Astrocyte (in vitro differentiated cells and primary cell): Measurements from ENCODE around the gene GBX1. TPM values are rescaled to one million over a fixed set of nuclear protein-coding genes. Genes with fewer than 3 reads are reported as not detected.

ENCODE experiments used
- DNase-seq: peaks from one replicate; pipeline ENCODE4 v3.0.0-alpha.2; 2010; ENCODE audit warnings: low read depth
- FAIRE-seq: peaks from 2 replicates; lab custom pipeline; 2011; peaks lifted over from hg19 to GRCh38; lab: Jason Lieb, UNC
- H2AFZ ChIP-seq: 2 replicates; pipeline ENCODE4 v1.6.0; 2012; ENCODE audit warnings: low read depth, low read length, inconsistent platforms
- H3K27ac ChIP-seq: 2 replicates; pipeline ENCODE4 v1.5.1; 2011; ENCODE audit warnings: low read depth, low read length, inconsistent platforms
- H3K27me3 ChIP-seq: 2 replicates; pipeline ENCODE4 v1.6.0; 2011; ENCODE audit warnings: low read length, inconsistent platforms; ENCODE audit not compliant: insufficient read depth
- H3K36me3 ChIP-seq: 2 replicates; pipeline ENCODE4 v1.5.1; 2011; ENCODE audit warnings: low read length, inconsistent platforms; ENCODE audit not compliant: insufficient read depth
- H3K4me1 ChIP-seq: 2 replicates; pipeline ENCODE4 v1.5.1; 2011; ENCODE audit warnings: low read length, inconsistent platforms; ENCODE audit not compliant: insufficient read depth
- H3K4me2 ChIP-seq: 2 replicates; pipeline ENCODE4 v1.6.0; 2012; ENCODE audit warnings: low read length, inconsistent platforms
- H3K4me3 ChIP-seq: 2 replicates; pipeline ENCODE4 v1.5.1; 2011; ENCODE audit warnings: low read depth, mild to moderate bottlenecking, low read length, inconsistent platforms; ENCODE audit not compliant: insufficient read depth
- H3K79me2 ChIP-seq: 2 replicates; pipeline ENCODE4 v1.6.0; 2012; ENCODE audit warnings: mild to moderate bottlenecking, low read length, inconsistent platforms; ENCODE audit not compliant: insufficient read depth
- H3K9ac ChIP-seq: 2 replicates; pipeline ENCODE4 v1.6.0; 2012; ENCODE audit warnings: mild to moderate bottlenecking, low read length, inconsistent platforms
- H3K9me3 ChIP-seq: 2 replicates; pipeline ENCODE4 v1.5.1; 2012; ENCODE audit warnings: low read depth, mild to moderate bottlenecking, low read length, inconsistent platforms; ENCODE audit not compliant: insufficient read depth
- H4K20me1 ChIP-seq: 2 replicates; pipeline ENCODE4 v1.6.0; 2012; ENCODE audit warnings: low read length, inconsistent platforms; ENCODE audit not compliant: insufficient read depth
- H3K27ac Mint-ChIP-seq: one replicate; pipeline ENCODE4 v1.8.0; 2021; ENCODE audit warnings: mild to moderate bottlenecking, mixed read lengths; ENCODE audit not compliant: unreplicated experiment
- H3K27me3 Mint-ChIP-seq: one replicate; pipeline ENCODE4 v1.8.0; 2021; ENCODE audit warnings: low read depth, mixed read lengths; ENCODE audit not compliant: unreplicated experiment
- H3K36me3 Mint-ChIP-seq: one replicate; pipeline ENCODE4 v1.8.0; 2021; ENCODE audit warnings: low read depth, mixed read lengths; ENCODE audit not compliant: unreplicated experiment
- H3K4me1 Mint-ChIP-seq: one replicate; pipeline ENCODE4 v1.8.0; 2021; ENCODE audit warnings: low read depth, mixed read lengths; ENCODE audit not compliant: unreplicated experiment
- H3K4me3 Mint-ChIP-seq: one replicate; pipeline ENCODE4 v1.8.0; 2021; ENCODE audit warnings: mild to moderate bottlenecking, moderate library complexity, mixed read lengths; ENCODE audit not compliant: unreplicated experiment
- H3K9me3 Mint-ChIP-seq: one replicate; pipeline ENCODE4 v1.8.0; 2021; ENCODE audit warnings: mild to moderate bottlenecking, mixed read lengths; ENCODE audit not compliant: unreplicated experiment
- CTCF ChIP-seq: IDR thresholded peaks from 2 replicates; pipeline ENCODE4 v1.5.1; 2011; ENCODE audit warnings: low read depth, mild to moderate bottlenecking, inconsistent platforms, low read length, moderate library complexity; ENCODE audit not compliant: insufficient read depth
- EZH2 ChIP-seq: IDR thresholded peaks from 2 replicates; pipeline ENCODE4 v1.6.1; 2012; ENCODE audit warnings: mild to moderate bottlenecking, low read length, inconsistent platforms; ENCODE audit not compliant: insufficient read depth
- total RNA-seq: library from RNA; stranded (reverse); gene quantifications from 2 replicates; pipeline ENCODE4 v1.2.1, GENCODE V29; 2021

GBX1 gene
- total RNA-seq, 1 donor from 2014 or later: not detected

DNA sequence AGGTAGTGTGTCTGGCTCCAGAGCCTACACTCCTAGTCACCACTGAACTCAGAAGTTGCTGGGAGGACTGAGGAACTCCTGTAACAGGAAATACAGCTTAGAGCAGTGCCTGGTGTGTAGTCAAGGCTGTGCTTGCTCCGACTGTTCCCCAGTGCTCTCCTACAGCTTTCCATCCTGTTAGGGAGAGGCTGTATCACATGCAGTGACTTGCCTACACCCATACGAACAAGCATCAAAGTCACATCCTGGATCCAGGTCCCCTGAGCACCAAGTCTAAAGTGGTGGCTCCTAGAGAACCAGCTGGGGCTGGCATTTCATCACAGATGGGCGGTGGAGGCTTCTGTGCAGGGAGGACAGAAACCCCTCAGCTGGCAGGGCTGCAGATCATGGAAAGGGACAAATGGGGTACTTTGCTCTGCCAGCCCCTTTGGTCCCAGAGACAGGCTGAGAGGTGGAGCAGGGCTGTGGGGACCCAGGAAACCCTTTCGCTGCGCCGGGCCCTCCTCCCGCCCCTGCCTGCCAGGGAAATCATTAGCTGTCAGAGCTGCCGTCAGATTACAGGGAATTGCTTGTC, 11.9 kb upstream of the GBX1 start:
- no peak overlapping the region for H3K4me2 ChIP-seq
- FAIRE-seq: no peak
- no peak overlapping the region for H3K4me3 ChIP-seq
- Mint-ChIP-seq H3K36me3 (no peaks in the 10 kb centered on the region), H3K4me1 (no peaks in the 10 kb centered on the region), H3K27me3 (peaks cover 73% of the 10 kb centered on the region), H3K9me3 (peaks cover 5% of the 10 kb centered on the region), H3K4me3 (no peak overlapping the region), H3K27ac (no peak overlapping the region)
- no peaks in the 10 kb centered on the region for H3K79me2 ChIP-seq
- no peaks in the 10 kb centered on the region for H3K36me3 ChIP-seq
- no peaks in the 10 kb centered on the region for H4K20me1 ChIP-seq
- H3K27ac ChIP-seq: no peak overlapping the region
- no peak overlapping the region for H3K9ac ChIP-seq
- DNase-seq: no peak
- H3K27me3 ChIP-seq: peaks cover 20% of the 10 kb centered on the region
- no peak overlapping the region for H2AFZ ChIP-seq
- H3K9me3 ChIP-seq: no peaks in the 10 kb centered on the region
- no peaks in the 10 kb centered on the region for H3K4me1 ChIP-seq
- TF ChIP-seq EZH2 (no peak), CTCF (no peak)

GRCh38 chr7:151178831-151179230, 11.3 kb upstream of the GBX1 start:
- no peaks in the 10 kb centered on the region for H3K4me1 ChIP-seq
- H3K4me2 ChIP-seq: no peak overlapping the region
- H4K20me1 ChIP-seq: no peaks in the 10 kb centered on the region
- peaks cover 20% of the 10 kb centered on the region for H3K27me3 ChIP-seq
- Mint-ChIP-seq H3K36me3 (no peaks in the 10 kb centered on the region), H3K9me3 (peaks cover 5% of the 10 kb centered on the region), H3K27me3 (peaks cover 74% of the 10 kb centered on the region), H3K27ac (peak overlapping the region; percentile 3), H3K4me1 (no peaks in the 10 kb centered on the region), H3K4me3 (no peak overlapping the region)
- H3K79me2 ChIP-seq: no peaks in the 10 kb centered on the region
- H3K4me3 ChIP-seq: no peak overlapping the region
- no peak for DNase-seq
- H3K36me3 ChIP-seq: no peaks in the 10 kb centered on the region
- no peak overlapping the region for H3K9ac ChIP-seq
- no peak for FAIRE-seq
- H3K27ac ChIP-seq: no peak overlapping the region
- no peak overlapping the region for H2AFZ ChIP-seq
- H3K9me3 ChIP-seq: no peaks in the 10 kb centered on the region
- TF ChIP-seq CTCF (no peak), EZH2 (no peak)

DNA sequence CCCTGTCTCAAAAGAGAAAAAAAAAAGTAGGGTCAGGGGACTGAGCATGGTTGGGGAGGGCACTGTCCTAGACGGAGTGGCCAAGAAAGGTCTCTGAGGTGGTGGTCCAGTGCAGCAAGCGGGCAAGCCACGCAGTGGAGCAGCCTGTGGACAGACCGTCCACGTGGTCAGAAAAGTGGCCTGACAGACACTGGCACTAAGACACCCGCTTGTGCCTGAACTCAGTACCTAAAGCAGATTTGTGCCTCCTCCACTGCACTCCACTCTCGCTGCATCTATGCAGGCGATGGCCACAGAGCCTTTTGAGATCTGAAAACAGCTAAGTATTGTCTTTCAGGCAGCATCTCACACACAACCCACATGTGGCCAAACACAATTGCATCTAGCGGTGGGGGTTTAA, 10.7 kb upstream of the GBX1 start:
- peaks cover 24% of the 10 kb centered on the region for H3K27me3 ChIP-seq
- TF ChIP-seq EZH2 (no peak), CTCF (no peak)
- no peak overlapping the region for H3K4me3 ChIP-seq
- H3K79me2 ChIP-seq: no peaks in the 10 kb centered on the region
- H3K9ac ChIP-seq: no peak overlapping the region
- H3K4me1 Mint-ChIP-seq: no peaks in the 10 kb centered on the region
- H3K4me2 ChIP-seq: no peak overlapping the region
- no peaks in the 10 kb centered on the region for H4K20me1 ChIP-seq
- H3K9me3 Mint-ChIP-seq: peaks cover 5% of the 10 kb centered on the region
- no peak overlapping the region for H3K27ac ChIP-seq
- no peak overlapping the region for H3K4me3 Mint-ChIP-seq
- no peak overlapping the region for H2AFZ ChIP-seq
- H3K9me3 ChIP-seq: no peaks in the 10 kb centered on the region
- no peaks in the 10 kb centered on the region for H3K4me1 ChIP-seq
- DNase-seq (no peak), FAIRE-seq (no peak)
- no peak overlapping the region for H3K27ac Mint-ChIP-seq
- peaks cover 80% of the 10 kb centered on the region for H3K27me3 Mint-ChIP-seq
- no peaks in the 10 kb centered on the region for H3K36me3 Mint-ChIP-seq
- no peaks in the 10 kb centered on the region for H3K36me3 ChIP-seq
